Hepatocyte (in vitro differentiated cells): Measurements from ENCODE around the gene PARD3B. TPM values are rescaled to one million over a fixed set of nuclear protein-coding genes. Genes with fewer than 3 reads are reported as not detected.
A peak's percentile ranks its signal among the peaks of the same experiment; 100 is the strongest.

Experiments used
- DNase-seq: peaks from one replicate; pipeline ENCODE4 v3.0.0-alpha.2; 2016; ENCODE audit warnings: low spot score
- H2AFZ ChIP-seq: fragments of 200-600 bp; sonication (generic); 2 replicates; pipeline ENCODE4 v1.6.0; 2016; ENCODE audit warnings: antibody characterized with exemption, mild to moderate bottlenecking
- H3K27ac ChIP-seq: fragments of 200-600 bp; sonication (generic); 2 replicates; pipeline ENCODE4 v1.5.1; 2016; ENCODE audit warnings: mild to moderate bottlenecking
- H3K27me3 ChIP-seq: fragments of 200-600 bp; sonication (generic); 2 replicates; pipeline ENCODE4 v1.6.1; 2016
- H3K36me3 ChIP-seq: fragments of 200-600 bp; sonication (generic); replicated peaks from 2 replicates; pipeline ENCODE4 v1.5.1; 2016; ENCODE audit warnings: low read depth; ENCODE audit not compliant: insufficient read depth
- H3K4me1 ChIP-seq: fragments of 200-600 bp; sonication (generic); 2 replicates; pipeline ENCODE4 v1.5.1; 2016; ENCODE audit warnings: mild to moderate bottlenecking, moderate library complexity; ENCODE audit not compliant: insufficient read depth
- H3K4me2 ChIP-seq: fragments of 200-600 bp; sonication (generic); 2 replicates; pipeline ENCODE4 v1.6.0; 2016
- H3K4me3 ChIP-seq: fragments of 200-600 bp; sonication (generic); 2 replicates; pipeline ENCODE4 v1.5.1; 2016; ENCODE audit warnings: mild to moderate bottlenecking
- H3K79me2 ChIP-seq: fragments of 200-600 bp; sonication (generic); 2 replicates; pipeline ENCODE4 v1.6.0; 2017; ENCODE audit warnings: mild to moderate bottlenecking
- H3K9me2 ChIP-seq: fragments of 200-600 bp; sonication (generic); replicated peaks from 2 replicates; pipeline ENCODE4 v1.6.0; 2017; ENCODE audit warnings: mild to moderate bottlenecking; ENCODE audit not compliant: insufficient read depth
- H3K9me3 ChIP-seq: fragments of 200-600 bp; sonication (generic); 2 replicates; pipeline ENCODE4 v1.5.1; 2016; ENCODE audit warnings: low read depth, mild to moderate bottlenecking
- H4K20me1 ChIP-seq: fragments of 200-600 bp; sonication (generic); 2 replicates; pipeline ENCODE4 v1.6.0; 2016; ENCODE audit warnings: mild to moderate bottlenecking; ENCODE audit not compliant: insufficient read depth, poor library complexity, severe bottlenecking
- EZH2 ChIP-seq: fragments of 200-600 bp; sonication (generic); IDR thresholded peaks from 2 replicates; pipeline ENCODE4 v1.6.1; 2016; ENCODE audit warnings: antibody characterized with exemption, mild to moderate bottlenecking, borderline replicate concordance
- EZH2phosphoT487 ChIP-seq: fragments of 200-600 bp; sonication (generic); IDR thresholded peaks from one replicate; pipeline ENCODE4 v1.6.1; 2018; ENCODE audit warnings: antibody characterized with exemption, mild to moderate bottlenecking, low read depth, moderate library complexity; ENCODE audit not compliant: unreplicated experiment, severe bottlenecking
- WGBS: methylation state at CpG from one replicate; pipeline ENCODE4 v1.1.6; 2016; ENCODE audit warnings: low lambda C conversion rate; ENCODE audit errors: missing lambda C conversion rate; 5-methylcytosine and 5-hydroxymethylcytosine counted together
- polyA plus RNA-seq: library from polyadenylated mRNA; unstranded; fragments of >200 nt; fragmentation: Nextera tagmentation; extraction: Ambion mirVana; gene quantifications from 2 replicates; pipeline ENCODE4 v1.2.1, GENCODE V29; 2016
- total RNA-seq: library from RNA; depleted of rRNA; stranded (reverse); fragments of >200 nt; gene quantifications from 2 replicates; pipeline ENCODE4 v1.2.3, GENCODE V29; 2014
- TF ChIP-seq, protein P1 (sequence below): fragments of 200-600 bp; sonication (generic); IDR thresholded peaks from 2 replicates; pipeline ENCODE4 v1.5.1; 2016; ENCODE audit warnings: antibody characterized with exemption, mild to moderate bottlenecking; ENCODE audit not compliant: poor library complexity

PARD3B gene
- total and polyA plus RNA-seq, 2 experiments from 2014 or later, result 11.5 to 21.7 TPM

DNA sequence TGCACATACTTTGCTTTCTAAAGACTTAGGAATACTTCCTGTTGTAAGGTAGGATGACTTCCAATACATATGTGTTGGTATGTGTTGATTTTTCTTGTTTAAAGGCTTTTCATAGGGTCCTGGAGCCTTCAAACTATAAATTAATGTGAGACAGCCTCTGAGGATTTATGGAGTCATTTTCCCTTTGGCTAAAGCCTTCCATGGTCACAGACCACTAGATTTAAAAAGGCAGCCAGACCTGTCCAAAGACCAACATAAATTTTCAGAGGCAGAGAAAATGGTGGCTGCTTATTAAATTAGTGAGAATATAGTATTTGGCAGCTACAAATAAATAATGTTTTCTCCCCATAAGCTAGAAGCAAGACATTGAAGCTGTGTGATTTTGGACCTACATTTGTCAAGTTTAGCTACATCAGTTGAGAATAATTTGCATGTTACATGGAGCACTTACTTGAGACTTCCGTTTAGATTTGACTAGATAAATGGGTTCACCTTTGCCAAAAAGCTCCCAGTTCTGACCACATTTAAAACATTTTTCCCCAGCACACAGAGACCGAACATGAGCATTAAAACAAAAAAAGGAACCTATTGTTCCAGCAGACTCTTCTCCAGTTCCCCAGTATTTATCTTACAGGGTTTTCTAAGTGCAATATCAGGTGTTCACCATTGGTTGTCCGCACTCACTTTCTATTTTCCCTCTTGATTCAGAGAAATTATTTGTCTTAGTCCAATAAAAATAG is 402.9 kb downstream of the PARD3B start:
- no peak for TF ChIP-seq EZH2phosphoT487
- no peak for TF ChIP-seq EZH2
- TF ChIP-seq, protein P1, sequence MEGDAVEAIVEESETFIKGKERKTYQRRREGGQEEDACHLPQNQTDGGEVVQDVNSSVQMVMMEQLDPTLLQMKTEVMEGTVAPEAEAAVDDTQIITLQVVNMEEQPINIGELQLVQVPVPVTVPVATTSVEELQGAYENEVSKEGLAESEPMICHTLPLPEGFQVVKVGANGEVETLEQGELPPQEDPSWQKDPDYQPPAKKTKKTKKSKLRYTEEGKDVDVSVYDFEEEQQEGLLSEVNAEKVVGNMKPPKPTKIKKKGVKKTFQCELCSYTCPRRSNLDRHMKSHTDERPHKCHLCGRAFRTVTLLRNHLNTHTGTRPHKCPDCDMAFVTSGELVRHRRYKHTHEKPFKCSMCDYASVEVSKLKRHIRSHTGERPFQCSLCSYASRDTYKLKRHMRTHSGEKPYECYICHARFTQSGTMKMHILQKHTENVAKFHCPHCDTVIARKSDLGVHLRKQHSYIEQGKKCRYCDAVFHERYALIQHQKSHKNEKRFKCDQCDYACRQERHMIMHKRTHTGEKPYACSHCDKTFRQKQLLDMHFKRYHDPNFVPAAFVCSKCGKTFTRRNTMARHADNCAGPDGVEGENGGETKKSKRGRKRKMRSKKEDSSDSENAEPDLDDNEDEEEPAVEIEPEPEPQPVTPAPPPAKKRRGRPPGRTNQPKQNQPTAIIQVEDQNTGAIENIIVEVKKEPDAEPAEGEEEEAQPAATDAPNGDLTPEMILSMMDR, result no peak
- Histone ChIP-seq H3K9me3 (no peaks in the 10 kb centered on the region), H3K4me2 (no peak overlapping the region), H3K9me2 (no peaks in the 10 kb centered on the region), H3K79me2 (no peaks in the 10 kb centered on the region), H3K4me1 (peaks cover 6% of the 10 kb centered on the region), H3K36me3 (no peaks in the 10 kb centered on the region), H2AFZ (no peak overlapping the region), H3K4me3 (no peak overlapping the region), H4K20me1 (no peaks in the 10 kb centered on the region), H3K27me3 (no peaks in the 10 kb centered on the region), H3K27ac (peak overlapping the region; percentile 10)
- no peak for DNase-seq
- 94% methylated on average over 3 of the region's 3 CpGs for WGBS

- H3K4me2 ChIP-seq, result no peak overlapping the region
- no peaks in the 10 kb centered on the region for H3K9me2 ChIP-seq
- H3K27me3 ChIP-seq, result no peaks in the 10 kb centered on the region
- H4K20me1 ChIP-seq, result no peaks in the 10 kb centered on the region
- H3K79me2 ChIP-seq, result no peaks in the 10 kb centered on the region
- H3K4me1 ChIP-seq, result peaks cover 6% of the 10 kb centered on the region
- TF ChIP-seq EZH2 (no peak), EZH2phosphoT487 (no peak)
- TF ChIP-seq, protein P1, result no peak
- H3K9me3 ChIP-seq, result no peaks in the 10 kb centered on the region
- no peaks in the 10 kb centered on the region for H3K36me3 ChIP-seq
- H3K27ac ChIP-seq, result no peak overlapping the region
- no peak overlapping the region for H2AFZ ChIP-seq
- WGBS, result 100% methylated on average over 1 of the region's 1 CpG
- no peak overlapping the region for H3K4me3 ChIP-seq
- DNase-seq, result no peak
Observed at GRCh38 chr2:204948822-204949221, 403.5 kb downstream of the PARD3B start.

- H3K27me3 ChIP-seq, result no peaks in the 10 kb centered on the region
- no peaks in the 10 kb centered on the region for H3K9me2 ChIP-seq
- H3K4me3 ChIP-seq, result no peak overlapping the region
- TF ChIP-seq EZH2, result no peak
- TF ChIP-seq, protein P1, result no peak
- no peak for TF ChIP-seq EZH2phosphoT487
- no peaks in the 10 kb centered on the region for H3K79me2 ChIP-seq
- DNase-seq, result no peak
- no peak overlapping the region for H3K4me2 ChIP-seq
- H3K36me3 ChIP-seq, result no peaks in the 10 kb centered on the region
- no peak overlapping the region for H3K27ac ChIP-seq
- 94% methylated on average over 2 of the region's 2 CpGs for WGBS
- H3K9me3 ChIP-seq, result no peaks in the 10 kb centered on the region
- no peaks in the 10 kb centered on the region for H4K20me1 ChIP-seq
- no peak overlapping the region for H2AFZ ChIP-seq
- peaks cover 3% of the 10 kb centered on the region for H3K4me1 ChIP-seq
Observed at GRCh38 chr2:204950695-204951346, 405.5 kb downstream of the PARD3B start.
